Colonic mucosa (tissue), 4 donors: Measurements from ENCODE around the gene RFX3. TPM values are rescaled to one million over a fixed set of nuclear protein-coding genes. Genes with fewer than 3 reads are reported as not detected.

Experiments
- DNase-seq: peaks from one replicate; pipeline ENCODE4 v3.0.0-alpha.2; 2020
- H3K27ac ChIP-seq: fragments of 200-600 bp; one replicate; pipeline ENCODE4 v1.8.0; 2021
- H3K27me3 ChIP-seq: fragments of 200-600 bp; one replicate; pipeline ENCODE4 v1.8.0; 2021
- H3K36me3 ChIP-seq: fragments of 200-600 bp; one replicate; pipeline ENCODE4 v1.8.0; 2021
- H3K4me1 ChIP-seq: fragments of 200-600 bp; one replicate; pipeline ENCODE4 v1.8.0; 2021; ENCODE audit warnings: mild to moderate bottlenecking
- H3K4me3 ChIP-seq: fragments of 200-600 bp; one replicate; pipeline ENCODE4 v1.8.0; 2021
- H3K9ac ChIP-seq, 2 donors: one replicate each; pipeline ENCODE4 v1.7.0; 2013; ENCODE audit warnings: control low read depth in 2 of 2, low read depth in 2 of 2, low read length in 2 of 2
- H3K9me3 ChIP-seq: fragments of 200-600 bp; one replicate; pipeline ENCODE4 v1.8.0; 2021
- CTCF ChIP-seq: fragments of 200-600 bp; IDR thresholded peaks from one replicate; pipeline ENCODE4 v1.8.0; 2022; ENCODE audit warnings: antibody characterized with exemption, mild to moderate bottlenecking
- intact Hi-C: fragments of 100-400 bp; cut with DNase I; formaldehyde crosslinking; loops from one replicate; pipeline ENCODE4 v1.14.1; 2022
- total RNA-seq, 2 donors: library from RNA; stranded (reverse); fragmentation: NEBNext Ultra II Directional in 1 of 2; extraction: Animal tissue kit (Norgen Biotek cat#: 25700) in 1 of 2; gene quantifications; one replicate each; pipeline ENCODE4 v1.2.1, GENCODE V29; 2021
- donor health status: healthy.
- donor health status: DM: no; HTN: no; CAD: no.
- donor health status: DM: no; HTN: no; CAD: no.

The RFX3 gene
- total RNA-seq, 2 donors from 2014 or later = 9.8 to 12.1 TPM

GRCh38 chr9:3238236-3238635, 287.6 kb downstream of the RFX3 start:
- TF ChIP-seq CTCF = no peak
- no peaks in the 10 kb centered on the region for H3K27me3 ChIP-seq
- H3K4me3 ChIP-seq = no peak overlapping the region
- H3K36me3 ChIP-seq = no peaks in the 10 kb centered on the region
- intact Hi-C loops = no loop called here
- DNase-seq = no peak
- H3K4me1 ChIP-seq = no peaks in the 10 kb centered on the region
- no peak overlapping the region for H3K9ac ChIP-seq
- H3K9me3 ChIP-seq = no peaks in the 10 kb centered on the region
- H3K27ac ChIP-seq = no peak overlapping the region

GRCh38 chr9:3237121-3237520, 288.7 kb downstream of the RFX3 start:
- Histone ChIP-seq H3K27ac (no peak overlapping the region), H3K27me3 (no peaks in the 10 kb centered on the region), H3K36me3 (no peaks in the 10 kb centered on the region), H3K4me3 (no peak overlapping the region), H3K9me3 (no peaks in the 10 kb centered on the region), H3K9ac (no peak overlapping the region), H3K4me1 (no peaks in the 10 kb centered on the region)
- intact Hi-C loops = no loop called here
- no peak for TF ChIP-seq CTCF
- no peak for DNase-seq

GRCh38 chr9:3235497-3235896, 290.3 kb downstream of the RFX3 start:
- TF ChIP-seq CTCF = no peak
- H3K36me3 ChIP-seq = no peaks in the 10 kb centered on the region
- no peak overlapping the region for H3K4me3 ChIP-seq
- H3K9me3 ChIP-seq = no peaks in the 10 kb centered on the region
- H3K27me3 ChIP-seq = no peaks in the 10 kb centered on the region
- H3K4me1 ChIP-seq = no peaks in the 10 kb centered on the region
- no peak overlapping the region for H3K27ac ChIP-seq
- intact Hi-C loops = no loop called here
- no peak for DNase-seq
- no peak overlapping the region for H3K9ac ChIP-seq

DNA sequence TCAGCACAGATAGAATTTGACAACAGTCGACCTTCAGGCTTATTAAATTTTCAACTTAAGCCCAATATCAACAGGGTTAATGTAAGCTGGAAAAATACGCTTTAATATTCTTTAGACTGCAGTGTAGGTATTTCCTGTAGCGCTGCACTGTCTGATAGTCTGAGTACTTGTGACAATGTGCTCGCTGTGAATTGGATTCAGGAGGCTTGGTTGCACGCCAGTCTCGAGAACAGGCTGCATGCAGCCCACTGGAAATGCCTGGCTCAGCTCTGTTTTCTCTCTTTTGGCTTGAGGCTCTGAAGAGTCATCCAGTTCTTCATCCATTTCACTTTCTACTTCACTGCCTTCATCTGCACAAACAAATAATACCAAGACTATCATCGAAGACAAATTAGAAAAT, 300.9 kb downstream of the RFX3 start:
- Histone ChIP-seq H3K27ac (no peak overlapping the region), H3K4me3 (no peak overlapping the region), H3K9ac (no peak overlapping the region), H3K4me1 (no peaks in the 10 kb centered on the region), H3K27me3 (no peaks in the 10 kb centered on the region), H3K9me3 (no peaks in the 10 kb centered on the region), H3K36me3 (no peaks in the 10 kb centered on the region)
- intact Hi-C loops = no loop called here
- TF ChIP-seq CTCF = no peak
- DNase-seq = no peak

DNA sequence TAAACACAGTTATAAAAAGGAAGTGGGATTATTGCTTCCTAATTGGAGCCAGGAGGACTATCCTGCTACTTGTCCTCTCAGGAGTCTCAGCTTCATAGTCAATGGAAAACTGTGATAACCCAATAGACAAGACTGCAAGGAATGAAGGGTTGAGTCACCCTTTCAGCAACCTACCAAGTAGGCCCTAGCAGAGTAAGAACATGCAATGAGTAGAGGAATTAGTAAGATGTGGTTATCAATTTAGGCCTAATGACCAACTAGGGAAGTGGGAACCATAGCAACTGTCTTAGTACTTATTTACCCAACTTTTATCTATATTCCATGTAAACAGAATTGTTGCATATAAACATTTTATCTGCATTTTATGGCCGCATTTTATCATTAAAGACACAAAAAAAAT, 310.1 kb downstream of the RFX3 start:
- DNase-seq = no peak
- H3K36me3 ChIP-seq = no peaks in the 10 kb centered on the region
- H3K9me3 ChIP-seq = no peaks in the 10 kb centered on the region
- intact Hi-C loops = no loop called here
- H3K27ac ChIP-seq = no peak overlapping the region
- TF ChIP-seq CTCF = no peak
- H3K9ac ChIP-seq = no peak overlapping the region
- no peaks in the 10 kb centered on the region for H3K27me3 ChIP-seq
- no peak overlapping the region for H3K4me3 ChIP-seq
- no peaks in the 10 kb centered on the region for H3K4me1 ChIP-seq

DNA sequence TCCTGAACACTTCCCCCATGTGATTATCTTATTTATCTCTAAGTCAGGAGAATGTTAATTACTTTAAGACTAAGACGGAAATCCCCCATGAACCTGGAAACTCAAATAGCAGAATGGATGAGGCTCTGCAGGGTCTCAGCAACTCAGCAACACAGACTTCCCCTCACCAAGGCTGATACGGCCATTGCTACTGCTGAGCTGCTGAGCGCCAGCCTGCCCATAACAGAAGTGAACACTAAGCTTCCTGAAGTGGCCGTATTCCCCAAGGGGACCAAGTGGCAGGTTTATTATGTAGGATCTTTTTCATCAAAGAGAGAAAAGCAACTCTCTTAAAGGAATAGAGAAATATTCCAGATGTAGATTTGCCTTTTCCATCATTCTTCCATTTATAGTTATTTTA, 311.1 kb downstream of the RFX3 start:
- intact Hi-C loops = no loop called here
- no peaks in the 10 kb centered on the region for H3K9me3 ChIP-seq
- no peak for TF ChIP-seq CTCF

More for the DNA sequence above, 311.1 kb downstream of the RFX3 start:
- no peaks in the 10 kb centered on the region for H3K27me3 ChIP-seq
- no peak overlapping the region for H3K4me3 ChIP-seq
- H3K4me1 ChIP-seq = no peaks in the 10 kb centered on the region
- H3K9ac ChIP-seq = no peak overlapping the region
- no peaks in the 10 kb centered on the region for H3K36me3 ChIP-seq
- DNase-seq = no peak
- H3K27ac ChIP-seq = no peak overlapping the region
